ENCODE measurements around the gene DOK5. TPM values are rescaled to one million over a fixed set of nuclear protein-coding genes. Genes with fewer than 3 reads are reported as not detected.

The DOK5 gene
- total and polyA plus RNA-seq, 2 donors from 2014 or later = 4.8 to 5.4 TPM

- no peak for TF ChIP-seq CTCF (IDR thresholded peaks at IDR 0.05; ENCODE audit: borderline replicate concordance, extremely low read depth, insufficient read depth)
- H3K27me3 ChIP-seq (ENCODE audit: control insufficient read depth, insufficient read depth, low read length) = no peaks in the 10 kb centered on the region
- no peaks in the 10 kb centered on the region for H3K4me1 ChIP-seq (ENCODE audit: control insufficient read depth in 2 of 3, insufficient read depth in 2 of 3, low read depth in 1 of 3, low read length in 3 of 3)
Observed at GRCh38 chr20:54499111-54499510, 23.7 kb downstream of the DOK5 start.

DNA sequence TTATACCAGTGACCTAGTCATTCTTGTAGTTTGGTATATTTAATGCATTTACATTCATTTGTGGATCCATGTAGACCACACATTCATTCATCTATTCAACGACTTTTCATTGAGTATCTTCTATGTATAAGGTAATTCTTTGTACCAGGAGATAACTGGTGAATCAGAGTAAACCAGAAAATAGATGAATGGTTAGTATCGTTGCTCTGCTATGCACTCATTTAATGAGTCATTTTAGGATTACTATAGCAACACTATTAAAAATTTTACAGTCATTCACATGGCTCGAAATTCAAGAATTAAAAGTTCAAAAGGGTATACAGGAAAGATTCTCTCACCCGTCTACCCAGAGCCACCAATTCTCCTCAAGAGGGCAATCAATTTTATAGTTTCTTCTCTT, 26.8 kb downstream of the DOK5 start:
- FAIRE-seq = no peak
- Histone ChIP-seq H3K27ac (ENCODE audit: low read depth in 2 of 2, low read length in 2 of 2) (no peak overlapping the region), H3K4me3 (ENCODE audit: low read length in 3 of 3) (no peak overlapping the region), H3K36me3 (ENCODE audit: control insufficient read depth in 2 of 3, insufficient read depth in 3 of 3, low read length in 3 of 3) (no peaks in the 10 kb centered on the region), H3K9me3 (ENCODE audit: control insufficient read depth in 2 of 3, insufficient read depth in 1 of 3, low read length in 3 of 3) (no peaks in the 10 kb centered on the region), H3K27me3 (ENCODE audit: control insufficient read depth, insufficient read depth, low read length) (no peaks in the 10 kb centered on the region), H3K9ac (ENCODE audit: low read length in 3 of 3) (no peak overlapping the region), H3K4me1 (ENCODE audit: control insufficient read depth in 2 of 3, insufficient read depth in 2 of 3, low read depth in 1 of 3, low read length in 3 of 3) (no peaks in the 10 kb centered on the region)
- DNase-seq = no peak
- no peak for TF ChIP-seq CTCF (IDR thresholded peaks at IDR 0.05; ENCODE audit: borderline replicate concordance, extremely low read depth, insufficient read depth)
- intact Hi-C loops (cut with DNase I) = no loop called here

More at GRCh38 chr20:54499111-54499510, 23.7 kb downstream of the DOK5 start:
- intact Hi-C loops (cut with DNase I) = no loop called here
- Histone ChIP-seq H3K36me3 (ENCODE audit: control insufficient read depth in 2 of 3, insufficient read depth in 3 of 3, low read length in 3 of 3) (no peaks in the 10 kb centered on the region), H3K9ac (ENCODE audit: low read length in 3 of 3) (no peak overlapping the region), H3K4me3 (ENCODE audit: low read length in 3 of 3) (no peak overlapping the region), H3K9me3 (ENCODE audit: control insufficient read depth in 2 of 3, insufficient read depth in 1 of 3, low read length in 3 of 3) (no peaks in the 10 kb centered on the region), H3K27ac (ENCODE audit: low read depth in 2 of 2, low read length in 2 of 2) (no peak overlapping the region)
- no peak for DNase-seq
- no peak for FAIRE-seq

GRCh38 chr20:54506643-54507042, 31.2 kb downstream of the DOK5 start:
- H3K27me3 ChIP-seq (ENCODE audit: control insufficient read depth, insufficient read depth, low read length) = no peaks in the 10 kb centered on the region
- no peak for TF ChIP-seq CTCF (IDR thresholded peaks at IDR 0.05; ENCODE audit: borderline replicate concordance, extremely low read depth, insufficient read depth)
- peaks cover 0 to 5% (median 0%) of the 10 kb centered on the region in 3 donors for H3K4me1 ChIP-seq (ENCODE audit: control insufficient read depth in 2 of 3, insufficient read depth in 2 of 3, low read depth in 1 of 3, low read length in 3 of 3)
- DNase-seq (no peak), FAIRE-seq (no peak)
- intact Hi-C loops (cut with DNase I) = no loop called here
- H3K4me3 ChIP-seq (ENCODE audit: low read length in 3 of 3) = no peak overlapping the region
- H3K9ac ChIP-seq (ENCODE audit: low read length in 3 of 3) = no peak overlapping the region
- no peaks in the 10 kb centered on the region for H3K36me3 ChIP-seq (ENCODE audit: control insufficient read depth in 2 of 3, insufficient read depth in 3 of 3, low read length in 3 of 3)
- H3K9me3 ChIP-seq (ENCODE audit: control insufficient read depth in 2 of 3, insufficient read depth in 1 of 3, low read length in 3 of 3) = no peaks in the 10 kb centered on the region
- no peak overlapping the region for H3K27ac ChIP-seq (ENCODE audit: low read depth in 2 of 2, low read length in 2 of 2)

GRCh38 chr20:54510541-54511129, 35.2 kb downstream of the DOK5 start:
- intact Hi-C loops (cut with DNase I) = no loop called here
- FAIRE-seq = peak; percentile 29
- Histone ChIP-seq H3K4me3 (ENCODE audit: low read length in 3 of 3) (no peak overlapping the region), H3K4me1 (ENCODE audit: control insufficient read depth in 2 of 3, insufficient read depth in 2 of 3, low read depth in 1 of 3, low read length in 3 of 3) (peaks cover 0 to 5% (median 2%) of the 10 kb centered on the region in 3 donors), H3K36me3 (ENCODE audit: control insufficient read depth in 2 of 3, insufficient read depth in 3 of 3, low read length in 3 of 3) (no peaks in the 10 kb centered on the region), H3K9me3 (ENCODE audit: control insufficient read depth in 2 of 3, insufficient read depth in 1 of 3, low read length in 3 of 3) (no peaks in the 10 kb centered on the region), H3K27ac (ENCODE audit: low read depth in 2 of 2, low read length in 2 of 2) (no peak overlapping the region), H3K9ac (ENCODE audit: low read length in 3 of 3) (no peak overlapping the region), H3K27me3 (ENCODE audit: control insufficient read depth, insufficient read depth, low read length) (no peaks in the 10 kb centered on the region)
- DNase-seq = peak; percentile 53 to 89 (median 85)
- TF ChIP-seq CTCF (IDR thresholded peaks at IDR 0.05; ENCODE audit: borderline replicate concordance, extremely low read depth, insufficient read depth) = no peak

Data from kidney (tissue), 14 donors.